Retinal pigment epithelial cell (primary cell): ENCODE measurements around the gene DPP3.
A peak's percentile ranks its signal among the peaks of the same experiment; 100 is the strongest.
"Not testable (repeated sequence)": the region's sequence is repeated elsewhere in the genome, so short reads cannot be mapped to it uniquely, and the experiment has no call there.

Experiments used
- DNase-seq: peaks from one replicate; pipeline ENCODE4 v3.0.0-alpha.2; 2010; ENCODE audit warnings: low read depth
- H3K4me3 ChIP-seq: 2 replicates; pipeline ENCODE4 v1.5.1; 2011; ENCODE audit warnings: mild to moderate bottlenecking, low read length, control low read depth, moderate library complexity
- CTCF ChIP-seq: conservative IDR thresholded peaks from 2 replicates; pipeline ENCODE4 v1.5.1; 2011; ENCODE audit warnings: low read depth, low read length, control low read depth, inconsistent platforms

DPP3 gene

GRCh38 chr11:66539170-66539869, 59.1 kb downstream of the DPP3 start:
- TF ChIP-seq CTCF, result no peak
- no peak overlapping the region for H3K4me3 ChIP-seq
- no peak for DNase-seq

- no peak overlapping the region for H3K4me3 ChIP-seq
- DNase-seq, result no peak
- no peak for TF ChIP-seq CTCF
Observed at GRCh38 chr11:66539870-66540213, 59.6 kb downstream of the DPP3 start.

GRCh38 chr11:66540598-66540997, 60.4 kb downstream of the DPP3 start:
- H3K4me3 ChIP-seq, DNase-seq: not testable (repeated sequence)

- TF ChIP-seq CTCF, result no peak
- no peak for DNase-seq
Observed at GRCh38 chr11:66541892-66542291, 61.7 kb downstream of the DPP3 start.

GRCh38 chr11:66542362-66542761, 62.1 kb downstream of the DPP3 start:
- H3K4me3 ChIP-seq, result no peak overlapping the region
- no peak for DNase-seq
- TF ChIP-seq CTCF, result no peak

More at GRCh38 chr11:66541892-66542291, 61.7 kb downstream of the DPP3 start:
- no peak overlapping the region for H3K4me3 ChIP-seq

GRCh38 chr11:66543263-66544107, 63.3 kb downstream of the DPP3 start:
- peak overlapping the region; percentile 7 for H3K4me3 ChIP-seq
- DNase-seq, result peak; percentile 13
- TF ChIP-seq CTCF, result peak; percentile 73

GRCh38 chr11:66544952-66545351, 64.7 kb downstream of the DPP3 start:
- not testable (repeated sequence) for DNase-seq

GRCh38 chr11:66545701-66546367, 65.6 kb downstream of the DPP3 start, which contains the start of gene ZDHHC24:
TSS of gene ZDHHC24 (minus strand) at chr11:66546048. CDS start at chr11:66546003, 45 bp downstream.
- peak within 1 kb of the TSS; percentile 62 for H3K4me3 ChIP-seq
- DNase-seq, result peak; percentile 80
- TF ChIP-seq CTCF, result no peak

More at GRCh38 chr11:66544952-66545351, 64.7 kb downstream of the DPP3 start:
- peak overlapping the region; percentile 62 for H3K4me3 ChIP-seq
